ENCODE data around the gene VSX1. TPM values are rescaled to one million over a fixed set of nuclear protein-coding genes. Genes with fewer than 3 reads are reported as not detected.

VSX1 gene
- polyA plus RNA-seq = 0.16 and 1.5 TPM in 2 replicates

GRCh38 chr20:25081730-25082497, at the start of gene VSX1:
TSS of gene VSX1 (minus strand) at chr20:25082141. CDS start at chr20:25082096, 45 bp downstream.

GRCh38 chr20:25058051-25058846, 23.7 kb downstream of the VSX1 start, which contains the start of gene ACSS1:
TSS of gene ACSS1 (minus strand) at chr20:25058139. CDS start at chr20:25058102, 37 bp downstream.

Other genes with a start within 250 kb of the VSX1 start
- gene CST7, start 132.9 kb downstream of the VSX1 start, polyA plus RNA-seq = not detected in 2 replicates
- 41.1 and 49.4 TPM in 2 replicates for gene APMAP, start 89.4 kb downstream of the VSX1 start, polyA plus RNA-seq
- gene ACSS1, start 24.0 kb downstream of the VSX1 start, polyA plus RNA-seq = 2.3 and 4.5 TPM in 2 replicates
- gene ENTPD6, start 113.6 kb upstream of the VSX1 start, polyA plus RNA-seq = 9.9 and 14.3 TPM in 2 replicates
- gene PYGB, start 165.9 kb upstream of the VSX1 start, polyA plus RNA-seq = 5.8 and 8.0 TPM in 2 replicates